ENCODE data around the gene CHAMP1.

Gene CHAMP1

GRCh38 chr13:114272977-114273376, 41.3 kb upstream of the CHAMP1 start:
- ChIA-PET CTCF (no interaction called here), POLR2A (no interaction called here)
- no peak overlapping the region for H3K4me3 ChIP-seq (ENCODE audit: low read depth, low read length)
- no peak for DNase-seq (ENCODE audit: low read depth, low spot score)
- TF ChIP-seq CTCF (IDR thresholded peaks at IDR 0.05; ENCODE audit: insufficient read depth, low read length, missing control alignments), result no peak

- TF ChIP-seq CTCF (IDR thresholded peaks at IDR 0.05; ENCODE audit: insufficient read depth, low read length, missing control alignments), result no peak
- no peak for DNase-seq (ENCODE audit: low read depth, low spot score)
- no peak overlapping the region for H3K4me3 ChIP-seq (ENCODE audit: low read depth, low read length)
- CTCF ChIA-PET, result no interaction called here
- POLR2A ChIA-PET, result no interaction called here
These were observed 39.0 kb upstream of the CHAMP1 start for GRCh38 chr13:114275304-114275703.

GRCh38 chr13:114279146-114279545, 35.2 kb upstream of the CHAMP1 start:
- DNase-seq (ENCODE audit: low read depth, low spot score), result no peak
- H3K4me3 ChIP-seq (ENCODE audit: low read depth, low read length), result no peak overlapping the region
- ChIA-PET CTCF (interaction anchor here (1.1 to 1.3 kb wide), 3 partner anchors 11 to 63 kb away, joined by 3 to 4 read pairs (median 3); no protein-coding TSS in a partner anchor), POLR2A (no interaction called here)
- TF ChIP-seq CTCF (IDR thresholded peaks at IDR 0.05; ENCODE audit: insufficient read depth, low read length, missing control alignments), result no peak

GRCh38 chr13:114279758-114280355, 34.4 kb upstream of the CHAMP1 start:
- no peak for TF ChIP-seq CTCF (IDR thresholded peaks at IDR 0.05; ENCODE audit: insufficient read depth, low read length, missing control alignments)
- DNase-seq (ENCODE audit: low read depth, low spot score), result no peak
- H3K4me3 ChIP-seq (ENCODE audit: low read depth, low read length), result no peak overlapping the region
- CTCF ChIA-PET, result interaction anchor here (0.6 to 1.3 kb wide), 4 partner anchors 10 to 63 kb away, joined by 3 to 4 read pairs (median 3); no protein-coding TSS in a partner anchor
- POLR2A ChIA-PET, result no interaction called here

DNA sequence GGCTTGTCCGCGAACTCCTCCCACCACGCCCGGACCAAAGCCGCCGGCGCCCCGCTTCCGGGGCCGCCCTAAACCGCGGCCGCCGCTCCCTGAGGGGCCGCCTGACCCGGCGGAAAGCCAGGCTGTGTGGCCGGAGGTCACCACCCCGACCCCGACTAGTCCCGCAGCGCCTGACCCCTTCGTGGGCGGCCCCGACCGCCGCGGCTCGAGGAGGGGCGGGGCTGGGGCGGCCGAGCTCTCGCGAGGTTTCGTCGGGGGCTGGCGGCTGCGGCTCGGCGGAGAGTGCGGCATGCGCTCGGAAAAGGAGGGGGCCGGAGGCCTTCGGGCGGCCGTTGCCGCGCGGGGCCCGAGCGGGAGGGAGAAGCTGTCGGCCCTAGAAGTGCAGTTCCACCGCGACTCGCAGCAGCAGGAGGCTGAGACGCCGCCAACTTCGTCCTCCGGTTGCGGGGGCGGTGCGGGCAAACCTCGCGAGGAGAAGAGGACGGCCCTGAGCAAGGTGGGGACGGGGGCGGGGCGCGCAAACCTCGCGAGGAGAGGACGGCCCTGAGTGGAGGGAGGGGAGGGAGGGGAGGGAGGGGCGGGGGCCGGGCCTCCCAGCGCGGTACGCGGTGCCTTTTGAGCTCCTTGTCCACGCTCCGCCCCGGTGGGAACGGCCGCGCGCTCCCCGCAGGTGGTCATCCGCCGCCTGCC, 32.8 kb upstream of the CHAMP1 start, which contains the start of gene UPF3A:
Gene UPF3A (plus strand): TSS at position 251 of the 690 bp plus-strand sequence. CDS start 39 bp downstream, at position 290.
- DNase-seq (ENCODE audit: low read depth, low spot score), result no peak
- H3K4me3 ChIP-seq (ENCODE audit: low read depth, low read length), result peak within 1 kb of the TSS; percentile 75
- POLR2A ChIA-PET, result interaction anchor here (0.8 to 1.6 kb wide), 6 partner anchors 13 to 38 kb away, joined by 3 to 14 read pairs (median 4); no protein-coding TSS in a partner anchor
- no peak for TF ChIP-seq CTCF (IDR thresholded peaks at IDR 0.05; ENCODE audit: insufficient read depth, low read length, missing control alignments)
- CTCF ChIA-PET, result interaction anchor here (1.0 kb wide), 1 partner anchor 59 kb away, joined by 4 read pairs; no protein-coding TSS in a partner anchor

DNA sequence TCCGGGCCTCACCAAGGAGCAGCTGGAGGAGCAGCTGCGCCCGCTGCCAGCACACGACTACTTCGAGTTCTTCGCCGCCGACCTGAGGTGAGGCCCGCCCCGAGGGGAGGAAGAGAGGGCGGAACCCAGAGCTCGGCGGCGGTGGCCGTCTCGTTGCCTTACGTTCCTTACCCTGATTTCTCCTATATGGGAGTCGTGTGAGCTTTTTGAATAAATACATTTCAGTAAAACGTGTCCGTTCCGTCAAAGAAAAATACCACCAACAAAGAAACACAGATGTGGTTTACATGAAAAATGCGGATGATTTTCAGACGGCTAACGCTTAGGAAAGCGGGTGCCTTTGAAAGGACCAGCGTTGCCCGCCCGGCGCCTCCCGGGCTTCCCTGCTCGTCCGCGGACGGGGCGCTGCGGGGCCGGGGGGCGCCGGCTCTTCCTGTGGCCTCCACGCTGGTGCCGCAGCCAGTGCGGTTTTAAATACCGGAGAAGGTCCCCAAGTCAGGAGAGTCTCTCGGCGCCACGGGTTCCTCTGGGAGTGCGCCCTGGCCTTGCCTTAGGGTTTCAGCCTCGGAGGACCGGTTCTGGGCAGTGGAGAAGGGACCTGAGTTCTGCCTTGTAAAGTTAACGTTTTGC, 32.1 kb upstream of the CHAMP1 start:
- TF ChIP-seq CTCF (IDR thresholded peaks at IDR 0.05; ENCODE audit: insufficient read depth, low read length, missing control alignments), result no peak
- DNase-seq (ENCODE audit: low read depth, low spot score), result no peak
- ChIA-PET CTCF (interaction anchor here (1.0 kb wide), 1 partner anchor 58 kb away, joined by 4 read pairs; no protein-coding TSS in a partner anchor), POLR2A (interaction anchor here (1.1 to 1.6 kb wide), 4 partner anchors 12 to 34 kb away, joined by 3 to 14 read pairs (median 4); no protein-coding TSS in a partner anchor)
- peak overlapping the region; percentile 75 for H3K4me3 ChIP-seq (ENCODE audit: low read depth, low read length)

All from AG04449 (cell line).